ENCODE measurements around the gene PTPN14.
"Not testable (repeated sequence)": the region's sequence is repeated elsewhere in the genome, so short reads cannot be mapped to it uniquely, and the experiment has no call there.

The PTPN14 gene

DNA sequence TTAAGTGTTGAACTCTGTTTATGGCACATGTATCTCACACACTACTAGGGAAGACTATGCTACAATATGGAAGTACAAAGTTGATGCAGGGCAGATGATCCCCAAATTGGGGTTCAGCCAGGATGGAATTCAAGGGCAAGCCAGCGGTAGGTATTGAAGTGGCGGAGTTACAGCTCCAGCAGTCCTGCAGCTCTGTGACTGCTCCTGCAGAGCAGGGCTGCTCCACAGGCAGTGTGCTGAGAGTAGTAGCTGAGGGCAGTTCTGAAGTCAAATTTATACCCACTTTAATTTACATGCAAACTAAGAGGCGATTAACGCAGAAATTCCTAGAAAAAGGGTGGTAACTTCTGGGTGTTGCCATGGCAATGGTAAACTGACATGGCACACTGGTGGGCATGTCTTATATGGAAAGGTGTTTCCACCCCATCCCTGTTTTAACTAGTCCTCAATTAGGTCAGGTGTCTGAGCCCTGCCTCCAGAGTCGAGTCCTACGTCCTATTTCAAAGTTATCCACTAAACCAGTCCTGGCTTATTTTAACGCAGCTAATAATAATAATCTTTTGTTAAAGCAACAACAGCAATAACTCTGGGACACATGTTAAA, 31.0 kb upstream of the PTPN14 start:
- no peak for DNase-seq (ENCODE audit: extremely low spot score)
- ChIA-PET POLR2A (interaction anchor here (0.8 to 1.5 kb wide), 3 partner anchors 30 to 65 kb away, joined by 3 to 4 read pairs (median 3); partner anchors contain the start of gene PTPN14), CTCF (interaction anchor here (0.7 to 9.6 kb wide), 2 partner anchors 12 to 249 kb away, joined by 3 to 95 read pairs; no protein-coding TSS in a partner anchor)
- TF ChIP-seq FOXA1 (IDR thresholded peaks at IDR 0.05): no peak
- TF ChIP-seq NFRKB (IDR thresholded peaks at IDR 0.05): no peak
- no peak for TF ChIP-seq FOXK2 (IDR thresholded peaks at IDR 0.05)
- no peak for TF ChIP-seq SP1 (IDR thresholded peaks at IDR 0.05)
- TF ChIP-seq TARDBP (IDR thresholded peaks at IDR 0.05): no peak
- no peak for TF ChIP-seq ZNF384 (IDR thresholded peaks at IDR 0.05)
- no peak for TF ChIP-seq CTBP1 (IDR thresholded peaks at IDR 0.05; ENCODE audit: borderline replicate concordance)
- no peak for TF ChIP-seq ELF4 (IDR thresholded peaks at IDR 0.05)
- TF ChIP-seq ARNT (IDR thresholded peaks at IDR 0.05): no peak
- TF ChIP-seq FOXM1 (IDR thresholded peaks at IDR 0.05; ENCODE audit: borderline replicate concordance): no peak
- TF ChIP-seq, protein P1, sequence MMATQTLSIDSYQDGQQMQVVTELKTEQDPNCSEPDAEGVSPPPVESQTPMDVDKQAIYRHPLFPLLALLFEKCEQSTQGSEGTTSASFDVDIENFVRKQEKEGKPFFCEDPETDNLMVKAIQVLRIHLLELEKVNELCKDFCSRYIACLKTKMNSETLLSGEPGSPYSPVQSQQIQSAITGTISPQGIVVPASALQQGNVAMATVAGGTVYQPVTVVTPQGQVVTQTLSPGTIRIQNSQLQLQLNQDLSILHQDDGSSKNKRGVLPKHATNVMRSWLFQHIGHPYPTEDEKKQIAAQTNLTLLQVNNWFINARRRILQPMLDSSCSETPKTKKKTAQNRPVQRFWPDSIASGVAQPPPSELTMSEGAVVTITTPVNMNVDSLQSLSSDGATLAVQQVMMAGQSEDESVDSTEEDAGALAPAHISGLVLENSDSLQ (IDR thresholded peaks at IDR 0.05): no peak
- TF ChIP-seq LEF1 (IDR thresholded peaks at IDR 0.05; ENCODE audit: borderline replicate concordance): no peak
- TF ChIP-seq HDGF (IDR thresholded peaks at IDR 0.05; ENCODE audit: borderline replicate concordance): no peak
- no peak for TF ChIP-seq BHLHE40 (IDR thresholded peaks at IDR 0.05; ENCODE audit: borderline replicate concordance)
- TF ChIP-seq SUZ12 (IDR thresholded peaks at IDR 0.05): no peak
- TF ChIP-seq L3MBTL2 (conservative IDR thresholded peaks at IDR 0.05): no peak

DNA sequence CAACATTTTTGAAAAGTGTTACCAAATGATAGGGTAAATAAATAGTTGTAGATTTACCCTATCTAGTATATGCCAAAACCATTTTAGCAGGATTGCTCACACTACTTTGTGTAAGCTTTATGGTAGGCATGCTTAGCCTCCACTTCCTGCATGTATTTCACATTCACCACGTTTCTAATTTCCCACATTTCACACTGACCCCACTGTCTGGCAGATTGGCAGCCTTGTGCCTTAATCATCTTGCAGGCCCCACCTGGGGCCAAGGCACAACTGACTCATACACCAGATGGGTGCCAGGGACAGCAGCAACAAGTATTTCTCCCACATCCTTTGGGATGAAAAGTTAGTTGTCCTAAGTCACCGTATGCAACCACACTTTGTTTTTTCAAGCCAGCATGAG, 30.4 kb upstream of the PTPN14 start:
- no peak for DNase-seq (ENCODE audit: extremely low spot score)
- TF ChIP-seq L3MBTL2 (conservative IDR thresholded peaks at IDR 0.05) (no peak), CTBP1 (IDR thresholded peaks at IDR 0.05; ENCODE audit: borderline replicate concordance) (no peak), TARDBP (IDR thresholded peaks at IDR 0.05) (no peak), LEF1 (IDR thresholded peaks at IDR 0.05; ENCODE audit: borderline replicate concordance) (no peak)
- TF ChIP-seq, protein P1 (IDR thresholded peaks at IDR 0.05): no peak
- ChIA-PET CTCF (interaction anchor here (0.8 to 9.6 kb wide), 2 partner anchors 249 to 321 kb away, joined by 3 to 95 read pairs; no protein-coding TSS in a partner anchor), POLR2A (interaction anchor here (1.5 kb wide), 2 partner anchors 29 to 30 kb away, joined by 3 to 4 read pairs; partner anchors contain the start of gene PTPN14)

DNA sequence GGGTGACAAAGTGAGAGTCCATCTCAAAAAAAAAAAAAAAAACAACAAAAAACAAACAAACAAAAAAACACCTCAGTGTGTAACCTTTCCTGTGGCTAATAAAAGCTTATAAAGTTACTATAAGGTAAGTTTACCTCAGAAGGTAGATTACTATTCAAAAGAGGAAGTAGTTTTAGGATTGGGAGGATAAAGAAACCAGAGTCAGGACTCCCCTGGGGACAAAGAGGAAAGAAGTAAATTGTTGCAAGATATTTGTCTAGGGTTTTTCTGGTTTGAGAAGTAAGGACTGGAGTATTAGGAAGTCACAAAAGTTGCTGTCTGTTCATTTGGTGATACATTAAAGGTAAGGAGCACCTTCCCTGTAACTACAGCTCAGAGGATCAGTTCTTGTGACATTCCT, 27.8 kb upstream of the PTPN14 start:
- no peak for DNase-seq (ENCODE audit: extremely low spot score)
- ChIA-PET CTCF (interaction anchor here (0.6 to 0.8 kb wide), 3 partner anchors 125 to 1131 kb away, joined by 3 to 4 read pairs (median 3); no protein-coding TSS in a partner anchor), POLR2A (no interaction called here)
- no peak for TF ChIP-seq L3MBTL2 (conservative IDR thresholded peaks at IDR 0.05)
- no peak for TF ChIP-seq ARNT (IDR thresholded peaks at IDR 0.05)
- TF ChIP-seq FOXK2 (IDR thresholded peaks at IDR 0.05): no peak
- TF ChIP-seq FOXA1 (IDR thresholded peaks at IDR 0.05): no peak
- no peak for TF ChIP-seq LEF1 (IDR thresholded peaks at IDR 0.05; ENCODE audit: borderline replicate concordance)
- TF ChIP-seq ELF4 (IDR thresholded peaks at IDR 0.05): no peak
- TF ChIP-seq, protein P1 (IDR thresholded peaks at IDR 0.05): no peak
- no peak for TF ChIP-seq HDGF (IDR thresholded peaks at IDR 0.05; ENCODE audit: borderline replicate concordance)
- no peak for TF ChIP-seq SUZ12 (IDR thresholded peaks at IDR 0.05)
- TF ChIP-seq ZNF384 (IDR thresholded peaks at IDR 0.05): no peak
- TF ChIP-seq BHLHE40 (IDR thresholded peaks at IDR 0.05; ENCODE audit: borderline replicate concordance): no peak
- TF ChIP-seq SP1 (IDR thresholded peaks at IDR 0.05): no peak
- no peak for TF ChIP-seq CTBP1 (IDR thresholded peaks at IDR 0.05; ENCODE audit: borderline replicate concordance)
- TF ChIP-seq FOXM1 (IDR thresholded peaks at IDR 0.05; ENCODE audit: borderline replicate concordance): no peak
- TF ChIP-seq TARDBP (IDR thresholded peaks at IDR 0.05): no peak
- no peak for TF ChIP-seq NFRKB (IDR thresholded peaks at IDR 0.05)

DNA sequence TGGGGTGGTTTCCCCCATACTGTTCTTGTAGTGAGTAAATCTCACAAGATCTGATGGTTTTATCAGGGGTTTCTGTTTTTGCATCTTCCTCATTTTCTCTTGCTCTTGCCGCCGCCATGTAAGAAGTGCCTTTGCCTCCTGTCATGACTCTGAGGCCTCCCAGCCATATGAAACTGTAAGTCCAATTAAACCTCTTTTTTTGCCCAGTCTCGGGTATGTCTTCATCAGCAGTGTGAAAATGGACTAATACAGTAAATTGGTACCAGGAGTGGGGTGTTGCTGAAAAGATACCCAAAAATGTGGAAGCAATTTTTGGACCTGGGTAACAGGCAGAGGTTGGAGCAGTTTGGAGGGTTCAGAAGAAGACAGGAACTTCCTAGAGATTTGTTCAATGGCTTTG, 24.7 kb upstream of the PTPN14 start:
- POLR2A ChIA-PET; CTCF ChIA-PET; DNase-seq (ENCODE audit: extremely low spot score): not testable (repeated sequence)

DNA sequence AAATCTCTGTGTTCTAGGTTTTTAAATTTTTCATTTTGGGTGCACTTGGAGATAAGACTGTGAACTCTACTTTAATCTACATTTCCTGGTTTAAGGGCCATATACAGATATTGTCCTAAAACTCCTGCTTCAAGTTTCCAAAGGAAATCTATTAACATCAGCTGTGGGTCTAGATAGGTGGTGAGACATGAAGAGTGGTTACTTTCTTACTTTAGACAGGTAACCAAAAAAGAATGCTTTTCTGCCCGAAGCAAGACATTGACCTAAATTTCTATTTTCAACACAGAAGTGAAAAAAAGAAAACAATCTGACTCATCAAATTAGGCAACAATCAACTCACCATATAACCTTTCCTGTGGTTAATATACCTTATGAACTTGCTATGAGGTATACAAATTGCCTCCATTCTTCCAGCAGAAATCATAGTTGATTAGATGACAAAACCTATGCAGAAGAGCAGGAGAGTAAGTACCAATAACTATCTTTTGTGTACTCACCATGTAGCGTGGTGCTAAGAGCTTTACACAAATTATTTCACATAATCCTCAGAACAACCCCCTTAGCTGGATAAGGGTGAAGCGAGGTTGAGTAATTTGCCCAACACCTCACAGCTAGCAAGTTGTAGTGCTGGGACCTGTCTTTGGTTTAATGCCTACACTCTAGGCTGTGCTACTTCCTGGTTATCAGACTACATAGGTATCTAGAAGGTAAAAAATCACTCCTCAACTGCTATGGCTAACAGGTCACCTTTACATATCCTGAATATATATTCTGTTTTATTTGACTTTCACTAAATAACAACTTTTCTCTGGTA, 23.4 kb upstream of the PTPN14 start:
- DNase-seq (ENCODE audit: extremely low spot score): no peak
- CTCF ChIA-PET: no interaction called here
- POLR2A ChIA-PET: no interaction called here
- no peak for TF ChIP-seq ELF4 (IDR thresholded peaks at IDR 0.05)
- TF ChIP-seq TARDBP (IDR thresholded peaks at IDR 0.05): no peak
- TF ChIP-seq SUZ12 (IDR thresholded peaks at IDR 0.05): no peak
- TF ChIP-seq ZNF384 (IDR thresholded peaks at IDR 0.05): no peak
- no peak for TF ChIP-seq BHLHE40 (IDR thresholded peaks at IDR 0.05; ENCODE audit: borderline replicate concordance)
- no peak for TF ChIP-seq FOXA1 (IDR thresholded peaks at IDR 0.05)
- no peak for TF ChIP-seq SP1 (IDR thresholded peaks at IDR 0.05)
- TF ChIP-seq LEF1 (IDR thresholded peaks at IDR 0.05; ENCODE audit: borderline replicate concordance): no peak
